Activated CD8-positive, alpha-beta T cell treated with anti-CD3 and anti-CD28 coated beads for 36 hours (primary cell): ENCODE measurements around the gene SH3BP5L. TPM values are rescaled to one million over a fixed set of nuclear protein-coding genes. Genes with fewer than 3 reads are reported as not detected.

Experiments
- ATAC-seq: fragments of 200-7000 bp; cut with Tn5 transposase; one replicate; pipeline ENCODE4 v1.10.0; 2021; ENCODE audit warnings: mild to moderate bottlenecking, moderate library complexity
- CTCF ChIA-PET: fragments of 350-600 bp; sonication (Branson Sonifier 250); formaldehyde crosslinking; loops from one replicate; lab custom pipeline; 2021; ENCODE audit warnings: antibody characterized with exemption; lab: Charles Lee
- POLR2A ChIA-PET: fragments of 350-600 bp; sonication (Branson Sonifier 250); formaldehyde crosslinking; loops from one replicate; lab custom pipeline; 2021; ENCODE audit warnings: antibody characterized with exemption; lab: Charles Lee
- DNase-seq: peaks from one replicate; pipeline ENCODE4 v3.0.0-alpha.2; 2020
- H3K27ac Mint-ChIP-seq: one replicate; pipeline ENCODE4 v1.8.0; 2021; ENCODE audit warnings: mild to moderate bottlenecking, mixed read lengths
- H3K27me3 Mint-ChIP-seq: one replicate; pipeline ENCODE4 v1.8.0; 2021; ENCODE audit warnings: mixed read lengths
- H3K36me3 Mint-ChIP-seq: one replicate; pipeline ENCODE4 v1.8.0; 2021; ENCODE audit warnings: low read depth, mixed read lengths
- H3K4me1 Mint-ChIP-seq: one replicate; pipeline ENCODE4 v1.8.0; 2021; ENCODE audit warnings: low read depth, mixed read lengths
- H3K4me3 Mint-ChIP-seq: one replicate; pipeline ENCODE4 v1.8.0; 2021; ENCODE audit warnings: mild to moderate bottlenecking, moderate library complexity, mixed read lengths
- H3K9me3 Mint-ChIP-seq: one replicate; pipeline ENCODE4 v1.8.0; 2021; ENCODE audit warnings: mixed read lengths
- CTCF ChIP-seq: fragments of 200-600 bp; IDR thresholded peaks from one replicate; pipeline ENCODE4 v1.8.0; 2022; ENCODE audit warnings: antibody characterized with exemption, mild to moderate bottlenecking
- intact Hi-C: fragments of 100-400 bp; cut with micrococcal nuclease; formaldehyde crosslinking; loops from one replicate; pipeline ENCODE4 v1.10.0; 2022
- microRNA-seq: library from miRNA; unstranded; fragments of <30 nt; microRNA quantifications from one replicate; pipeline ENCODE4 v1.2.0, GENCODE V29; 2022; ENCODE audit warnings: borderline microRNAs expressed, borderline replicate concordance
- total RNA-seq, 2 experiments: library from RNA; stranded (reverse); gene quantifications; one replicate each; pipeline ENCODE4 v1.2.3, GENCODE V29; 2021

SH3BP5L gene
- total RNA-seq, 2 experiments from 2014 or later, result 16.2 to 18.3 TPM

GRCh38 chr1:248775441-248775840, 50.3 kb downstream of the SH3BP5L start:
- Mint-ChIP-seq H3K4me1 (no peaks in the 10 kb centered on the region), H3K27ac (no peak overlapping the region), H3K9me3 (peaks cover 12% of the 10 kb centered on the region), H3K27me3 (peaks cover 9% of the 10 kb centered on the region), H3K4me3 (no peak overlapping the region), H3K36me3 (no peaks in the 10 kb centered on the region)
- TF ChIP-seq CTCF, result no peak
- ATAC-seq, result no peak
- intact Hi-C loops, result no loop called here
- POLR2A ChIA-PET, result no interaction called here
- DNase-seq, result no peak
- CTCF ChIA-PET, result no interaction called here

Small RNAs within 50 kb of the gene (microRNA-seq; reads per million reads assigned to microRNA genes)
- not detected for gene MIR3124

Other genes with a start within 250 kb of the SH3BP5L start
- not detected for gene OR2T10, start 228.2 kb downstream of the SH3BP5L start, total RNA-seq
- not detected for gene OR2T11, start 190.8 kb downstream of the SH3BP5L start, total RNA-seq
- not detected for gene OR2T35, start 180.6 kb downstream of the SH3BP5L start, total RNA-seq
- gene OR2T27, start 170.4 kb downstream of the SH3BP5L start, total RNA-seq, result not detected
- not detected for gene OR14I1, start 123.1 kb downstream of the SH3BP5L start, total RNA-seq
- gene LYPD8, start 70.2 kb downstream of the SH3BP5L start, total RNA-seq, result not detected
- 10 to 100 TPM; 43.8 to 45.1 TPM for gene ZNF672, start 12.3 kb upstream of the SH3BP5L start, total RNA-seq
- 10 to 100 TPM; 80.8 to 85.6 TPM for gene ZNF692, start 33.2 kb upstream of the SH3BP5L start, total RNA-seq
- 1 to 10 TPM; 3.2 to 3.4 TPM for gene PGBD2, start 80.3 kb upstream of the SH3BP5L start, total RNA-seq